Peyer's patch (tissue), 4 donors: ENCODE measurements around the gene SMAD6. TPM values are rescaled to one million over a fixed set of nuclear protein-coding genes. Genes with fewer than 3 reads are reported as not detected.

ENCODE experiments used
- DNase-seq, 3 donors: peaks; one replicate each; pipeline ENCODE4 v3.0.0-alpha.2; 2017 to 2019
- H3K27ac ChIP-seq, 4 donors: fragments of 200-600 bp; sonication (generic); one replicate each; pipeline ENCODE4 v1.5.1; 2016 to 2019
- H3K27me3 ChIP-seq, 2 donors: fragments of 200-600 bp; sonication (generic); one replicate each; pipeline ENCODE4 v1.5.1; 2019
- H3K36me3 ChIP-seq, 3 donors: fragments of 200-600 bp; sonication (generic); one replicate each; pipeline ENCODE4 v1.5.1; 2016 to 2019
- H3K4me1 ChIP-seq, 4 donors: fragments of 200-600 bp; sonication (generic); one replicate each; pipeline ENCODE4 v1.5.1; 2016 to 2019
- H3K4me3 ChIP-seq, 4 donors: fragments of 200-600 bp; sonication (generic); 1 replicate in 3 of 4; 2 replicates in 1 of 4; pipeline ENCODE4 v1.5.1; 2016 to 2019; ENCODE audit warnings: mild to moderate bottlenecking in 1 of 4
- H3K9me3 ChIP-seq, 4 donors: fragments of 200-600 bp; sonication (generic); one replicate each; pipeline ENCODE4 v1.5.1; 2016 to 2019; ENCODE audit warnings: mild to moderate bottlenecking in 1 of 4
- POLR2A ChIP-seq, 2 donors: fragments of 450-650 bp; IDR thresholded peaks; one replicate each; pipeline ENCODE4 v1.5.1; 2017; ENCODE audit warnings: antibody characterized with exemption in 2 of 2, mild to moderate bottlenecking in 2 of 2, moderate library complexity in 2 of 2
- total RNA-seq, 4 donors: library from RNA; depleted of rRNA; stranded (reverse); fragments of >200 nt; gene quantifications; one replicate each; pipeline ENCODE4 v1.1.0, GENCODE V29; 2016
- TF ChIP-seq, protein P1 (sequence below), 6 experiments: fragments of 450-650 bp in 4 of 6; fragments of 200-600 bp in 2 of 6; sonication (generic) in 1 of 6; IDR thresholded peaks; one replicate each; pipeline ENCODE4 v1.5.1; 2017 to 2019; ENCODE audit warnings: antibody characterized with exemption in 6 of 6, mild to moderate bottlenecking in 3 of 6, moderate library complexity in 1 of 6

The SMAD6 gene
- total RNA-seq, 4 donors from 2014 or later: 11.0 to 34.9 (median 25.5) TPM

DNA sequence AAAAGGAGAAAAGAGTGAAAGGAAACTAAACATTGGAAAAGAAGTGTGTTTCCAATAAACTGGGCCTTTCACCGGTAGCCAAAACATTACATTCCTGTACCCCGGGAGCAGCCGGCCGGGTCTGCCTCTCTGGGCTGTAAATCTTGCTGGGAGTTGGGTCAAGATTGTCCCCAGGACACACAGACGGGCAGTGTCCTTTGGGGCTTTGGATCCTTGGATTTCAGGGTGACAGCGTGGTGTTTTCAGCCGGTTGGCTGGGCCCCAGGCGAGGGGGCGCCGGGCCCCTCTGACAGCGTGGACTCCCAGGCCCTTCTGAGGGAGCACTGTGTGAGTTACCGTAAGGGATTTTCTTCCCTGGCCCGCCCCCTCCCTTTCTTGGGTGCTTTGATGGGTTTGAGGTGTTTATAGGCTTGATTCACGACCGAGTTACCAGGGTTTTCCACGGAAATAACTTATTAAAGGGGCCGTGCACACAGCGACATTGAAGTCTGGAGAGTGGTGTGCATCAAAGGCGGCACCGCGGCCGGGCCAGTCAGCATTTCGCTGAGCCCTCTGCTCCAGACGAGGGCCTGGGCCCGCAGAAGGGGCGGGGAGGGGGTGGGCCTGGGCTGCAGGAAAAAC, 27.4 kb downstream of the SMAD6 start:
- H3K9me3 ChIP-seq: no peaks in the 10 kb centered on the region
- no peak for DNase-seq
- H3K36me3 ChIP-seq: no peaks in the 10 kb centered on the region
- H3K4me3 ChIP-seq: no peak overlapping the region
- peak overlapping the region in 3 of 4 donors; percentile 18 to 61 (median 36) for H3K27ac ChIP-seq
- TF ChIP-seq, protein P1, sequence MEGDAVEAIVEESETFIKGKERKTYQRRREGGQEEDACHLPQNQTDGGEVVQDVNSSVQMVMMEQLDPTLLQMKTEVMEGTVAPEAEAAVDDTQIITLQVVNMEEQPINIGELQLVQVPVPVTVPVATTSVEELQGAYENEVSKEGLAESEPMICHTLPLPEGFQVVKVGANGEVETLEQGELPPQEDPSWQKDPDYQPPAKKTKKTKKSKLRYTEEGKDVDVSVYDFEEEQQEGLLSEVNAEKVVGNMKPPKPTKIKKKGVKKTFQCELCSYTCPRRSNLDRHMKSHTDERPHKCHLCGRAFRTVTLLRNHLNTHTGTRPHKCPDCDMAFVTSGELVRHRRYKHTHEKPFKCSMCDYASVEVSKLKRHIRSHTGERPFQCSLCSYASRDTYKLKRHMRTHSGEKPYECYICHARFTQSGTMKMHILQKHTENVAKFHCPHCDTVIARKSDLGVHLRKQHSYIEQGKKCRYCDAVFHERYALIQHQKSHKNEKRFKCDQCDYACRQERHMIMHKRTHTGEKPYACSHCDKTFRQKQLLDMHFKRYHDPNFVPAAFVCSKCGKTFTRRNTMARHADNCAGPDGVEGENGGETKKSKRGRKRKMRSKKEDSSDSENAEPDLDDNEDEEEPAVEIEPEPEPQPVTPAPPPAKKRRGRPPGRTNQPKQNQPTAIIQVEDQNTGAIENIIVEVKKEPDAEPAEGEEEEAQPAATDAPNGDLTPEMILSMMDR (IDR thresholded peaks at IDR 0.05): no peak
- TF ChIP-seq POLR2A (IDR thresholded peaks at IDR 0.05): no peak
- no peaks in the 10 kb centered on the region for H3K4me1 ChIP-seq
- H3K27me3 ChIP-seq: no peaks in the 10 kb centered on the region

DNA sequence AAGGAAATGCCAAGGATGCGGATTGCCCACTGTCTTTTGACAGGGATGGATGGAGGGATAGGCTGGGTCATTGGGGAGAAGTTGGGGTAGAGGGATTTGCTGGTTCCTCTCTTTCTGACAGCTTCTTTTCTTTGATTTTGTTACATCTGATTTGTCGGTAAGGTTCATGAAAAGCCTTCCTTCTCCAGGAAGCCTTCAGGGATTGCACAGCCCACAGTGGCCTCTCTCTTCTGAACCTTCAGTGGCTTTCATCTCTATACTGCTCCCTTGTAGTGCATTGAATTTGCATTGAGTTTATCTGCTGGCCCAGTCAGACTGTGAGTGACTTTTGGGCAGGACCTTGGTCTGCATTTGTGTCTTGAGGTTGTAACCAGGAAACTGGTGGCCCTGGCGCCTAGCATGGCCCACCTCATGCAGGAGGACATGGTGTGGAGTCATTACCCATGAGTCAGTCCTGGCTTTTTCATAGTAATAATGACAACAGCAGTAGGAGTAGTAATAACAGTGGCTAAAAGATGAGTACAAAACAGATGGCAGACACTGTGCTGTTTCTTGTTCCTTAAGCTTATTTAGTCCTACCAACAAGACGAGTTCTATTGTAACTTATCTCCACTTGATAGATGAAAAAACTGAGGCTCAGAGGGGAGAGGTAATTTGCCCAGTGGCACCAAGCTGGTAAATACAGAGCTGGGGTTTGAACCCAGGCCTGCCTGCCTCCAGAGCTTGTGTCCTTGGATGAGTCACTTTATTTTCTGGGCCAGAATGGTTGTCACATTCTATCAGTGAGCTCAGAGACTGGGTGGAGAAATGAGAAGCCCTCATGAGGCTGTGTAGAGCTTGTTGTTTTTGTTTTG, 28.4 kb downstream of the SMAD6 start:
- peak in 1 of 3 donors; percentile 5 for DNase-seq
- H3K27ac ChIP-seq: peak overlapping the region in 1 of 4 donors; percentile 61
- TF ChIP-seq, protein P1 (IDR thresholded peaks at IDR 0.05): no peak
- TF ChIP-seq POLR2A (IDR thresholded peaks at IDR 0.05): no peak
- H3K4me1 ChIP-seq: no peaks in the 10 kb centered on the region
- H3K27me3 ChIP-seq: no peaks in the 10 kb centered on the region
- H3K9me3 ChIP-seq: no peaks in the 10 kb centered on the region
- H3K36me3 ChIP-seq: no peaks in the 10 kb centered on the region
- H3K4me3 ChIP-seq: no peak overlapping the region

DNA sequence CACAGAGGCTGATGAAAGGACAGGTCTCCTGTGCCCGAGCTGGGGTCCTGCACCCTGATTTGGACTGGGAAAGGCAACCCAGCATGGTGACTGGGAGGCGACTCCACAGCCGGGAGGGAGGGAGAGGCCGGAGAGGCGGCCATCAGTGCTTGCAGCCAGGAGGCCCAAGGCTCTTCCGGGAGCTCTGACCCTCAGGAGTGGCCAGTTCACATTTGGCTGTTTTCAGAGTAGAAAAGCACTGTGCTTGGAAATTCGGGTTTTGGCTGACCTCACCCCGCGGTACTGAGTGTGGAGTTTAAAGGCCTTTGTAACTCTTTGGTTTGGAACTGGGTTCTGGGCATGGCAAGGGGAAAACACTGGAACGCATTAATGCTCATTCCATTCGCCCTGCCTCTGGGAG, 31.9 kb downstream of the SMAD6 start:
- H3K27ac ChIP-seq: peak overlapping the region in 2 of 4 donors; percentile 9 to 14
- H3K4me1 ChIP-seq: no peaks in the 10 kb centered on the region
- no peak overlapping the region for H3K4me3 ChIP-seq
- DNase-seq: no peak
- H3K27me3 ChIP-seq: no peaks in the 10 kb centered on the region
- no peaks in the 10 kb centered on the region for H3K36me3 ChIP-seq
- TF ChIP-seq, protein P1 (IDR thresholded peaks at IDR 0.05): no peak
- TF ChIP-seq POLR2A (IDR thresholded peaks at IDR 0.05): no peak
- no peaks in the 10 kb centered on the region for H3K9me3 ChIP-seq

DNA sequence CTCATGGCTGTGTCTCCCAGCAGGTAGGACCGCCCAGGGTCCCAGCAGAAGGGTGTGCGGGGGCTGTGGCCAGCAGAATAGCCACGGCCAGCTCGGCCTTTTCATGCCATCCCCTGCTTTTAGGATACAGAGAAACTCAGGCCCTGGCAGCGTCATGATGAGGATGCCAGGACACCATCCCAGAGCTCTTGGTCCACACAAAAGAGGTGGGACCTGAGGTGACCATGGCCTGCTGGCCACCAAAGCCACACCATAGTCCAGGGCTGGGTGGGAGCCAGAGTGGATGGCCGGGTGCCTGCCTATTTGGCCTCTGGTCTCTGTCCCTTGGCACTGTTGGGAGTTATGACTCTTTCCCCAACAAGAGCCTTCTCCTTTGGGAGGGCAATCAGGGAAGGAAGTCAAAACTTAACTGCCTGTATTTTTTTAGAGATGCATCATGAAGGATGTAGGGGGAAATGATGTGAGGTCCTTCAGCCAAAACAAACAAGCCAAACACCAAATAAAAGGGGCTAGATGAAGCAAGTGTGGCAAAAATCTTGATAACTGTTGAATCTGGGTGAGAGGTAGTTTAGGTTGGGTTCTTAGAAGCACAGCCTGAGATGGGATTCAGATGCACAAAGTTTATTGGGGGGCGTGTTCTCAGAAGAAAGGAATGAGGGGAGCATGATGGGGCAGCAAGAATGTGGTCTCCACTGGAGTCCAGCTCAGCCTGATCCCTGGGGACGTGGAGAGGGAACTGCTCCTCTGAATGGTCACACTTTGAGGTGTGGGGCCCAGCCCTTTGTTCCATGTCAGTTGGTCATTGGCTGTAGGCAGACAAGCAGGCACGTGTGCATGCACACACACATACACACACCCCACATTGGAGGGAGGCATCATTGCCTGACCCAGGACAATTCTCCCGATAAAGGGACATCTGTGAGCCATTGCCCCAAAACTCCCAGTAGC, 33.2 kb downstream of the SMAD6 start:
- H3K36me3 ChIP-seq: no peaks in the 10 kb centered on the region
- peak in 1 of 3 donors; percentile 32 for DNase-seq
- no peaks in the 10 kb centered on the region for H3K9me3 ChIP-seq
- H3K4me1 ChIP-seq: peaks cover 0 to 1% (median 0%) of the 10 kb centered on the region in 4 donors
- no peak overlapping the region for H3K27ac ChIP-seq
- H3K4me3 ChIP-seq: no peak overlapping the region
- H3K27me3 ChIP-seq: no peaks in the 10 kb centered on the region
- no peak for TF ChIP-seq POLR2A (IDR thresholded peaks at IDR 0.05)
- TF ChIP-seq, protein P1 (IDR thresholded peaks at IDR 0.05): no peak

DNA sequence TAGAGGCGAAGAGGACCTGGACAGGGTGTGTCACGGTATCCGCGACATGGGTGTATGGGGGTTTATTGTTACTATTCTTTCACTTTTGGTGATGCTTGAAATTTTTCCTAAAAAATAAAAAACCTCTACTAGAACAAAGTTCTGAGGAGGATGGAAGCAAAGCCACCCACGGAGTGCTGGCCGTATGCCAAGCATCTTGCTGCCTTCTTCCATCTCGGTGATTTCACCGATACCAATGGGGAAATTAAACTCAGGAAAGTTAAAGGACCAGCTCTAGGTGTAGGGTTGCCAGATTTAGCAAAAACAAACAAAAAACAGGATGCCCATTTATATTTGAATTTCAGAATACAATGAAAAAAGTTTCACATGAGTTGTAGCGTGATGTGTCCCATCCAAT, 33.9 kb downstream of the SMAD6 start:
- TF ChIP-seq, protein P1 (IDR thresholded peaks at IDR 0.05): no peak
- TF ChIP-seq POLR2A (IDR thresholded peaks at IDR 0.05): no peak
- DNase-seq: peak in 1 of 3 donors; percentile 27
- H3K36me3 ChIP-seq: no peaks in the 10 kb centered on the region
- peaks cover 0 to 7% (median 0%) of the 10 kb centered on the region in 4 donors for H3K4me1 ChIP-seq
- H3K27me3 ChIP-seq: no peaks in the 10 kb centered on the region
- H3K27ac ChIP-seq: no peak overlapping the region
- no peaks in the 10 kb centered on the region for H3K9me3 ChIP-seq
- H3K4me3 ChIP-seq: no peak overlapping the region
